ENCODE results near the gene PRKN.

PRKN gene

DNA sequence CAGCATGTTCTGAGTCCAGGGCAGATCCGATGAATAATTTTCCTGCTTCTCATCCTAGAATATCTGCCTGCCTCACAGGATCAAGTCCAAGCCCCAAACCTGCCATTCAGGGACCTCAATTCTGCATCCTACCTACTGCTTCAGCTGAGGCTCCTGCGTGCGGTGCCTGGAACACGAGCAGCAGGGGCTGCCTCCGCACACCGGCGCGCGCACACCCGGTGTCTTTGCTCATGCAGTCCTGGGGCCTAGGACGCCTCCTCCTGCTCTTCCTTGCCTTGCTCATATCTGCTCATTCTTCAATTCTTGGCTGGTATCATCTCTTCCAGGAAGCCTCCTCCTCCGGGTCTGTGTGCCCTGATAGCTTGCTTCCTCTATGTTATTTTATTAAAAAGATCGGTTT, 1372.6 kb downstream of the PRKN start:
- no peak for ATAC-seq
- TF ChIP-seq, protein P1, sequence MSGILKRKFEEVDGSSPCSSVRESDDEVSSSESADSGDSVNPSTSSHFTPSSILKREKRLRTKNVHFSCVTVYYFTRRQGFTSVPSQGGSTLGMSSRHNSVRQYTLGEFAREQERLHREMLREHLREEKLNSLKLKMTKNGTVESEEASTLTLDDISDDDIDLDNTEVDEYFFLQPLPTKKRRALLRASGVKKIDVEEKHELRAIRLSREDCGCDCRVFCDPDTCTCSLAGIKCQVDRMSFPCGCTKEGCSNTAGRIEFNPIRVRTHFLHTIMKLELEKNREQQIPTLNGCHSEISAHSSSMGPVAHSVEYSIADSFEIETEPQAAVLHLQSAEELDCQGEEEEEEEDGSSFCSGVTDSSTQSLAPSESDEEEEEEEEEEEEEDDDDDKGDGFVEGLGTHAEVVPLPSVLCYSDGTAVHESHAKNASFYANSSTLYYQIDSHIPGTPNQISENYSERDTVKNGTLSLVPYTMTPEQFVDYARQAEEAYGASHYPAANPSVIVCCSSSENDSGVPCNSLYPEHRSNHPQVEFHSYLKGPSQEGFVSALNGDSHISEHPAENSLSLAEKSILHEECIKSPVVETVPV (CRISPR knock-in tag; IDR thresholded peaks at IDR 0.05): no peak
- TF ChIP-seq ZFP30 (CRISPR knock-in tag; IDR thresholded peaks at IDR 0.05) (no peak), ZNF8 (CRISPR knock-in tag; IDR thresholded peaks at IDR 0.05) (no peak), OSR1 (CRISPR knock-in tag; IDR thresholded peaks at IDR 0.05) (no peak)

DNA sequence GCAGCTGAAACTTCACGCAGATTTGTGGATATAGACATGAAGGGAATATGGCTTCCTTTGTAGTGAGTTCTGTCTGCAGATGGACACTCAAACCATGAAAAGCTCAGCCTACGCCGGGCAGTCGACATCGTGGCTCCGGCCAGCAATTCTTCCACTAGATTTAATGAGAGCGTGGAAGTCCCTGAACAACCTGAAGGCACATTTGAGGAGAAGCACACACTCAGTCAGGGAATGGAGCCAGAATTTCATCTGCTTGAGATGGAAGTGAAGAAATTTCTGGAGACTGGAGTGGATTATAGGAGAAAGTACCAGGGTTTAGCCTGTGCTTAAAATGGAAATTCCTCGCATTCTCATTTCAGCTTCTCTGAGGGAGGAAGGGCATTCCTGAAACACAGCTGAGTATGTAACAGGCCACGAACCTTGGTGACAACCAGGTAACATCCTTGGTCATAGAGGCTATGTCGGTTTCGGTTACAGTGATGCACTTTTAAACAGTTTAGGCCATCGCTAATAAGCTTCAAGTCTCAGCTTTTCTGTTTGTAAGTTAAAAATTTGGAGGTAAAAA, 1373.2 kb downstream of the PRKN start:
- TF ChIP-seq ZNF565 (CRISPR knock-in tag; conservative IDR thresholded peaks at IDR 0.05; ENCODE audit: low read depth) (no peak), TCF4 (CRISPR knock-in tag; IDR thresholded peaks at IDR 0.05; ENCODE audit: borderline replicate concordance) (no peak), POU6F1 (CRISPR knock-in tag; IDR thresholded peaks at IDR 0.05; ENCODE audit: borderline replicate concordance, low read depth) (no peak), ISL1 (CRISPR knock-in tag; IDR thresholded peaks at IDR 0.05) (no peak)
- TF ChIP-seq, protein P2, sequence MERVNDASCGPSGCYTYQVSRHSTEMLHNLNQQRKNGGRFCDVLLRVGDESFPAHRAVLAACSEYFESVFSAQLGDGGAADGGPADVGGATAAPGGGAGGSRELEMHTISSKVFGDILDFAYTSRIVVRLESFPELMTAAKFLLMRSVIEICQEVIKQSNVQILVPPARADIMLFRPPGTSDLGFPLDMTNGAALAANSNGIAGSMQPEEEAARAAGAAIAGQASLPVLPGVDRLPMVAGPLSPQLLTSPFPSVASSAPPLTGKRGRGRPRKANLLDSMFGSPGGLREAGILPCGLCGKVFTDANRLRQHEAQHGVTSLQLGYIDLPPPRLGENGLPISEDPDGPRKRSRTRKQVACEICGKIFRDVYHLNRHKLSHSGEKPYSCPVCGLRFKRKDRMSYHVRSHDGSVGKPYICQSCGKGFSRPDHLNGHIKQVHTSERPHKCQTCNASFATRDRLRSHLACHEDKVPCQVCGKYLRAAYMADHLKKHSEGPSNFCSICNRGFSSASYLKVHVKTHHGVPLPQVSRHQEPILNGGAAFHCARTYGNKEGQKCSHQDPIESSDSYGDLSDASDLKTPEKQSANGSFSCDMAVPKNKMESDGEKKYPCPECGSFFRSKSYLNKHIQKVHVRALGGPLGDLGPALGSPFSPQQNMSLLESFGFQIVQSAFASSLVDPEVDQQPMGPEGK (CRISPR knock-in tag; IDR thresholded peaks at IDR 0.05; ENCODE audit: borderline replicate concordance): no peak
- TF ChIP-seq, protein P3, sequence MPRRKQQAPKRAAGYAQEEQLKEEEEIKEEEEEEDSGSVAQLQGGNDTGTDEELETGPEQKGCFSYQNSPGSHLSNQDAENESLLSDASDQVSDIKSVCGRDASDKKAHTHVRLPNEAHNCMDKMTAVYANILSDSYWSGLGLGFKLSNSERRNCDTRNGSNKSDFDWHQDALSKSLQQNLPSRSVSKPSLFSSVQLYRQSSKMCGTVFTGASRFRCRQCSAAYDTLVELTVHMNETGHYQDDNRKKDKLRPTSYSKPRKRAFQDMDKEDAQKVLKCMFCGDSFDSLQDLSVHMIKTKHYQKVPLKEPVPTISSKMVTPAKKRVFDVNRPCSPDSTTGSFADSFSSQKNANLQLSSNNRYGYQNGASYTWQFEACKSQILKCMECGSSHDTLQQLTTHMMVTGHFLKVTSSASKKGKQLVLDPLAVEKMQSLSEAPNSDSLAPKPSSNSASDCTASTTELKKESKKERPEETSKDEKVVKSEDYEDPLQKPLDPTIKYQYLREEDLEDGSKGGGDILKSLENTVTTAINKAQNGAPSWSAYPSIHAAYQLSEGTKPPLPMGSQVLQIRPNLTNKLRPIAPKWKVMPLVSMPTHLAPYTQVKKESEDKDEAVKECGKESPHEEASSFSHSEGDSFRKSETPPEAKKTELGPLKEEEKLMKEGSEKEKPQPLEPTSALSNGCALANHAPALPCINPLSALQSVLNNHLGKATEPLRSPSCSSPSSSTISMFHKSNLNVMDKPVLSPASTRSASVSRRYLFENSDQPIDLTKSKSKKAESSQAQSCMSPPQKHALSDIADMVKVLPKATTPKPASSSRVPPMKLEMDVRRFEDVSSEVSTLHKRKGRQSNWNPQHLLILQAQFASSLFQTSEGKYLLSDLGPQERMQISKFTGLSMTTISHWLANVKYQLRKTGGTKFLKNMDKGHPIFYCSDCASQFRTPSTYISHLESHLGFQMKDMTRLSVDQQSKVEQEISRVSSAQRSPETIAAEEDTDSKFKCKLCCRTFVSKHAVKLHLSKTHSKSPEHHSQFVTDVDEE (CRISPR knock-in tag; IDR thresholded peaks at IDR 0.05): no peak
- no peak for ATAC-seq

GRCh38 chr6:161353208-161353613, 1374.4 kb downstream of the PRKN start:
- ATAC-seq: peak; percentile 48; the same call in 1 of the 3 replicates
- TF ChIP-seq, protein P2 (CRISPR knock-in tag; IDR thresholded peaks at IDR 0.05; ENCODE audit: borderline replicate concordance): no peak
- TF ChIP-seq PPARA (CRISPR knock-in tag; IDR thresholded peaks at IDR 0.05; ENCODE audit: borderline replicate concordance) (no peak), GLIS3 (CRISPR knock-in tag; IDR thresholded peaks at IDR 0.05) (no peak), ESRRG (CRISPR knock-in tag; IDR thresholded peaks at IDR 0.05) (no peak), ZC3H10 (CRISPR knock-in tag; IDR thresholded peaks at IDR 0.05) (no peak), ZNF565 (CRISPR knock-in tag; conservative IDR thresholded peaks at IDR 0.05; ENCODE audit: low read depth) (no peak), TCF4 (CRISPR knock-in tag; IDR thresholded peaks at IDR 0.05; ENCODE audit: borderline replicate concordance) (no peak), ZFP3 (CRISPR knock-in tag; IDR thresholded peaks at IDR 0.05) (no peak), ISL1 (CRISPR knock-in tag; IDR thresholded peaks at IDR 0.05) (no peak), OSR1 (CRISPR knock-in tag; IDR thresholded peaks at IDR 0.05) (no peak), CSDC2 (CRISPR knock-in tag; IDR thresholded peaks at IDR 0.05) (no peak), TOX (CRISPR knock-in tag; IDR thresholded peaks at IDR 0.05; ENCODE audit: borderline replicate concordance) (no peak)
- TF ChIP-seq, protein P3 (CRISPR knock-in tag; IDR thresholded peaks at IDR 0.05): no peak
- TF ChIP-seq, protein P4, sequence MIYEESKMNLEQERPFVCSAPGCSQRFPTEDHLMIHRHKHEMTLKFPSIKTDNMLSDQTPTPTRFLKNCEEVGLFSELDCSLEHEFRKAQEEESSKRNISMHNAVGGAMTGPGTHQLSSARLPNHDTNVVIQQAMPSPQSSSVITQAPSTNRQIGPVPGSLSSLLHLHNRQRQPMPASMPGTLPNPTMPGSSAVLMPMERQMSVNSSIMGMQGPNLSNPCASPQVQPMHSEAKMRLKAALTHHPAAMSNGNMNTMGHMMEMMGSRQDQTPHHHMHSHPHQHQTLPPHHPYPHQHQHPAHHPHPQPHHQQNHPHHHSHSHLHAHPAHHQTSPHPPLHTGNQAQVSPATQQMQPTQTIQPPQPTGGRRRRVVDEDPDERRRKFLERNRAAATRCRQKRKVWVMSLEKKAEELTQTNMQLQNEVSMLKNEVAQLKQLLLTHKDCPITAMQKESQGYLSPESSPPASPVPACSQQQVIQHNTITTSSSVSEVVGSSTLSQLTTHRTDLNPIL (CRISPR knock-in tag; IDR thresholded peaks at IDR 0.05; ENCODE audit: low read depth): no peak

Measured in SK-N-SH treated with all-trans-retinoic acid at 6 μM for 48 hours (cell line).